Progenitor cell of endocrine pancreas (in vitro differentiated cells): ENCODE data around the gene KRT1. TPM values are rescaled to one million over a fixed set of nuclear protein-coding genes. Genes with fewer than 3 reads are reported as not detected.

Source experiments
- DNase-seq: peaks from one replicate; pipeline ENCODE4 v3.0.0; 2021; ENCODE audit warnings: low spot score; ENCODE audit not compliant: unreplicated experiment
- H3K27ac Mint-ChIP-seq: 2 replicates; pipeline ENCODE4 v1.8.0; 2021; ENCODE audit warnings: mild to moderate bottlenecking, moderate library complexity, mixed read lengths
- H3K27me3 Mint-ChIP-seq: 2 replicates; pipeline ENCODE4 v1.8.0; 2021; ENCODE audit warnings: mixed read lengths
- H3K36me3 Mint-ChIP-seq: 2 replicates; pipeline ENCODE4 v1.8.0; 2022; ENCODE audit warnings: mixed read lengths; ENCODE audit not compliant: insufficient read depth
- H3K4me1 Mint-ChIP-seq: 2 replicates; pipeline ENCODE4 v1.8.0; 2021; ENCODE audit warnings: low read depth, mixed read lengths
- H3K4me3 Mint-ChIP-seq: 2 replicates; pipeline ENCODE4 v1.8.0; 2021; ENCODE audit warnings: low read depth, mild to moderate bottlenecking, moderate library complexity, mixed read lengths
- H3K9me3 Mint-ChIP-seq: 2 replicates; pipeline ENCODE4 v1.8.0; 2021; ENCODE audit warnings: low read depth, mixed read lengths
- total RNA-seq: library from RNA; stranded (reverse); gene quantifications from 2 replicates; pipeline ENCODE4 v1.2.1, GENCODE V29; 2021
- TF ChIP-seq, protein P1 (sequence below): fragments of 200-600 bp; sonication (generic); IDR thresholded peaks from one replicate; pipeline ENCODE4 v1.5.0; 2021; ENCODE audit warnings: antibody characterized with exemption, mild to moderate bottlenecking; ENCODE audit not compliant: unreplicated experiment

Gene KRT1
- total RNA-seq, 1 donor from 2014 or later = not detected

DNA sequence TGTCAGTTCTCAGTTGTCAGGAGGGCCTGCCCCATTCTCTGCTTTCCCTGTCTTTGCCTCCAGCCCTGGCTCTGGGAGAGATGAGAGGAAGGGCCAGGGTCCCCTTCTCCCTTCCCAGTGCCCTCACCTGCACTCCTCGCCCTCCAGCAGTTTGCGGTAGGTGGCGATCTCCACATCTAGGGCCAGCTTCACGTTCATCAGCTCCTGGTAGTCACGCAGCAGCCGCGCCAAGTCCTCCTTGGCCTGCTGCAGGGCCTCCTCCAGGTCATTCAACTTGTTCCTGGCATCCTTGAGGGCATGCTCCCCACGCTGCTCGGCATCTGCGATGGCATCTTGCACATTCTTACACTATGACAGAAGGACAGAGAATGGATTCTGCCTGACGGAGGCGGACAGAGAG is 33.6 kb downstream of the KRT1 start:
- Mint-ChIP-seq H3K4me3 (no peak overlapping the region), H3K9me3 (no peaks in the 10 kb centered on the region), H3K27ac (peak overlapping the region; percentile 60), H3K4me1 (no peaks in the 10 kb centered on the region), H3K27me3 (peaks cover 58% of the 10 kb centered on the region), H3K36me3 (no peaks in the 10 kb centered on the region)
- TF ChIP-seq, protein P1, sequence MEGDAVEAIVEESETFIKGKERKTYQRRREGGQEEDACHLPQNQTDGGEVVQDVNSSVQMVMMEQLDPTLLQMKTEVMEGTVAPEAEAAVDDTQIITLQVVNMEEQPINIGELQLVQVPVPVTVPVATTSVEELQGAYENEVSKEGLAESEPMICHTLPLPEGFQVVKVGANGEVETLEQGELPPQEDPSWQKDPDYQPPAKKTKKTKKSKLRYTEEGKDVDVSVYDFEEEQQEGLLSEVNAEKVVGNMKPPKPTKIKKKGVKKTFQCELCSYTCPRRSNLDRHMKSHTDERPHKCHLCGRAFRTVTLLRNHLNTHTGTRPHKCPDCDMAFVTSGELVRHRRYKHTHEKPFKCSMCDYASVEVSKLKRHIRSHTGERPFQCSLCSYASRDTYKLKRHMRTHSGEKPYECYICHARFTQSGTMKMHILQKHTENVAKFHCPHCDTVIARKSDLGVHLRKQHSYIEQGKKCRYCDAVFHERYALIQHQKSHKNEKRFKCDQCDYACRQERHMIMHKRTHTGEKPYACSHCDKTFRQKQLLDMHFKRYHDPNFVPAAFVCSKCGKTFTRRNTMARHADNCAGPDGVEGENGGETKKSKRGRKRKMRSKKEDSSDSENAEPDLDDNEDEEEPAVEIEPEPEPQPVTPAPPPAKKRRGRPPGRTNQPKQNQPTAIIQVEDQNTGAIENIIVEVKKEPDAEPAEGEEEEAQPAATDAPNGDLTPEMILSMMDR = no peak
- DNase-seq = no peak

DNA sequence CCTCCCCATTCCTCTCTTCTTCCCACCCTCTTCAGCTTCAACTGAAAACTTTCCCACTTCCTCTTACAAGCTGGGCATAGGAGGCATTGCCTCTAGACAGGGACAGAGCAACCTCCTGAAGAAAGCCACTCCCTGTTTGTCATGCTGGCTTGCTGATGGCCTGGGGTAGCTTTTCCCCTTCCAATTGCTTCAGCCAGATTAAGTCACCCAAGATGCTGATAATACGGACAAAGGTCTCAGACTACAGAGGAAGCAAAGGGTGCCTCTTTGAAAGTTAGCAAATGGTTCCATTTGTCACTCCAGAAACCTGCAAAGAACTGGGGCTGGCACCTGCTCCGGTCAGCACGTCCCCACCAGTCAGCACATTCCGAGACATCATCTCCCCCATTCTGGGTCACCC is 34.2 kb downstream of the KRT1 start:
- Mint-ChIP-seq H3K9me3 (no peaks in the 10 kb centered on the region), H3K36me3 (no peaks in the 10 kb centered on the region), H3K4me3 (no peak overlapping the region), H3K4me1 (no peaks in the 10 kb centered on the region), H3K27me3 (peaks cover 60% of the 10 kb centered on the region), H3K27ac (no peak overlapping the region)
- TF ChIP-seq, protein P1 = no peak
- no peak for DNase-seq

DNA sequence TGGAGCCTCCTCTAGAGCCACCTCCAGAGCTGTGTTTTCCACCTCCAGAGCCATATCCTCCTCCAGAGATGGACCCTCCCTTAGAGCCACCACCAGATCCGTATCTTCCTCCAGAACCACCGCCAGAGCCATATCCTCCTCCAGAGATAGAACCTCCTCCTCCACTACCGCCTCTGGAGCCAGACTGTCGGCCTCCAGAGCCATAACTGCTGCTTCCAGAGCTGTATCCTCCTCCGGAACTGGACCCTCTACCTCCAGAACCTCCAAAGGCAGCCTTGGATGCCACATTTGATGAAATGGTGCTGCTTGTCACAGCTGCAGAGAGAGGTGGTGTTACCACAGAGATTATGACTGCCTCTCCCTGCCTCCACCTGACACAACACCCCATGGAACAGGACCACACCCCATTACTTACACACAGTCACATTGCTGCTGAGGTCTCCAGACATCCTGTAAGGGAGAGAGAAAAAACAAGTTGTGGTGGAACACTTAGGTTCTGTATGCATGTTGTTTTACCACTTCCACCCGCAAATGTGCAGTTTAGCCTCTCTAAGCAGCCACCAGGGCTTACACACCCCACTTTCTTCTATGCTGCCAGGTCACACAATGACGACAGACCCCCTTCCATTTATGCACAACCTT is 35.0 kb downstream of the KRT1 start:
- H3K27me3 Mint-ChIP-seq = peaks cover 58% of the 10 kb centered on the region
- H3K4me3 Mint-ChIP-seq = no peak overlapping the region
- no peaks in the 10 kb centered on the region for H3K4me1 Mint-ChIP-seq
- DNase-seq = no peak
- H3K36me3 Mint-ChIP-seq = no peaks in the 10 kb centered on the region
- TF ChIP-seq, protein P1 = no peak
- H3K27ac Mint-ChIP-seq = no peak overlapping the region
- H3K9me3 Mint-ChIP-seq = no peaks in the 10 kb centered on the region

DNA sequence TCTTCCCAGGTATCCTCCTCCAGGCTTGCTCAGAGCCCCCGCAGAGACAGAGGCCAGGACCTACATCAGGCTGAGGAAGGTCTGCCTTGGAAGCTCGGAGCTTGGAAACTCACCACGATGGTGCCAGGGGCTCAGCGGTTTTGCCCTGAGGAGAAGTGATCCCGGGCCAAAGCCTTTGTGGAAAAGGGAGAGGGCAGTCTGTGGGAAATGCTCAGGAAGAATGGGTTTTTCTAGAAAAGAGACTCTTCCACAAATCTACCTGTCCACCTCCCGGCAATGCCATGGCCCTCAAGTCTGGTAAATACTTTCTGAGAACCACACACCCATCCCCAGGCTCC is 36.2 kb downstream of the KRT1 start:
- no peaks in the 10 kb centered on the region for H3K36me3 Mint-ChIP-seq
- no peak overlapping the region for H3K27ac Mint-ChIP-seq

DNA sequence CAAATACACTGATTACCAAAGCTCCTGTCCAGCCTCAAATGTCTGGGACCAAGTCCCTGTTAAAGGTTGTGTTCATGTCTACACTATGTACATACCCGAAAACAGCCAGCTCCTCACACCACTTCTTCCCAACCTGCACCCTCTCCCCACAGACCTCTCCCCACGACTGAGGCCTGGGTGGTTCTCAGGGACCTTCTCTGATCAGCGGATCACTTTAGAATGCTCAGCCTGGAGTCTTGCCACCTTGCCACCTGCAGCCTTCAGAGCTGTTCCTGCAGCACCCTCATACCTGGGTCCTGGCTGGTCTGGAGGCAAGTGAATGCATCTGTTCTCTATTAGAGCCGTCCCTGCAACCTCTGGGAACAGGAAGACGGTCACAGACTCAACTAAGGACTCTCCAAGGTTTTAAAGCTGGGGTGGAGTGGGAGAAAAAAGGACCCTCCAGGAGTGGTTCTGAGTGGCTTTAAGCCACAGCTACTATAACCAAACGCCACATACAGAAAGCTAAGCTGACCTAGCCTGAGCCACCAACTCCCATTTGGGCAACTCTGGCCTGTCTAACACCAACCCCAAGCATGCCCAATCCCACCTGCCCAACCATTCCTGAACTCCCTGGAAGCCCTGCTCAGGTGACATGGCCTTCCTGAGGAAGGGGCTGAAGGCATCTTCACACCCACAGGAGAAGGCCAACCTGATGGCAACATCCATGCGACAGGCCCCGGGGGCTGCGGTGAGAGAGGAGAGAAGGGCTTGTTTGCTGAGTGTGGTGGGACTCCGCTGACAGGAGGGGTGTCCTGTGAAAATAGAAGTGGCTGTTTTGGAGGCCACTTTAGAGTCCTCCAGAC is 36.8 kb downstream of the KRT1 start:
- Mint-ChIP-seq H3K36me3 (no peaks in the 10 kb centered on the region), H3K4me1 (no peaks in the 10 kb centered on the region), H3K4me3 (no peak overlapping the region), H3K9me3 (no peaks in the 10 kb centered on the region), H3K27me3 (peaks cover 53% of the 10 kb centered on the region), H3K27ac (no peak overlapping the region)
- DNase-seq = no peak
- TF ChIP-seq, protein P1 = no peak

More for the DNA sequence above, 36.2 kb downstream of the KRT1 start:
- H3K4me1 Mint-ChIP-seq = no peaks in the 10 kb centered on the region
- H3K27me3 Mint-ChIP-seq = peaks cover 51% of the 10 kb centered on the region
- H3K9me3 Mint-ChIP-seq = no peaks in the 10 kb centered on the region
- H3K4me3 Mint-ChIP-seq = no peak overlapping the region
- no peak for DNase-seq
- TF ChIP-seq, protein P1 = no peak
